ENCODE data around the gene KCNRG.
A peak's percentile ranks its signal among the peaks of the same experiment; 100 is the strongest.
"Not testable (repeated sequence)": the region's sequence is repeated elsewhere in the genome, so short reads cannot be mapped to it uniquely, and the experiment has no call there.

KCNRG gene

GRCh38 chr13:50015258-50015657 lies at the start of gene KCNRG:
Gene KCNRG (plus strand): TSS chr13:50015444. CDS start chr13:50015494, 50 bp downstream.
- FAIRE-seq: no peak

DNA sequence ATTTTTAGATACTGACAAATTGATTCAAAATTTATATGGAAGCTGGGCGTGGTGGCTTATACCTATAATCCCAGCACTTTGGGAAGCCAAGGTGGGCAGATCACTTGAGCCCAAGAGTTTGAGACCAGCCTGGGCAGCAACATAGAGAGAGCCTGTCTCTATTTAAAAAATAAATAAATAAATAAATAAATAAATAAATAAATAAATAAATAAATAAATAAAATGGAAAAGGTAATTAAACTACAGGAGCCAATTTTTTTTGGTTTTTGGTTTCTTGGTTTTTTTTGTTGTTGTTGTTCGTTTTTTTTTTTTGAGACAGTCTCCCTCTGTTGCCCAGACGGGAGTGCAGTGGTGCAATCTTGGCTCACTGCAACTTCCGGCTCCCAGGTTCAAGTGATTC lies 47.8 kb upstream of the KCNRG start:
- FAIRE-seq: no peak

DNA sequence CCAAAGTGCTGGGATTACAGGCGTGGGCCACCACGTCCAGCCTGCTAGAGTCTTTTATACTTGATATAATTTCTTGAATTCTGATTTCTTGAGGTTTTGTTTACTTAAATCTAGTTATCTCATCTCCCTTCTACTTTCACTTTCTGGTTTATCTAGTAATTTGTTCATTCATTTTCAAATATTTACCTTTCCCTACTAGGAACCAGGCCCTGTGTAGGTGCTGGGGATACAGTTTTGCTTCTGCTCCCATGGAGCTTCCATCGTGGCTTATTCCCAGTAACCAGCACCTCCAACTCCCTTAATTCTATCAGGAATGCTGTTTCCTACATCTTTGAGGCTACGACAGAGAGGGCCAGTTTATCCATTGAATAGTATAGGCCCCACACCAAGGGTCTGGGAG lies 42.5 kb upstream of the KCNRG start:
- no peak for FAIRE-seq

DNA sequence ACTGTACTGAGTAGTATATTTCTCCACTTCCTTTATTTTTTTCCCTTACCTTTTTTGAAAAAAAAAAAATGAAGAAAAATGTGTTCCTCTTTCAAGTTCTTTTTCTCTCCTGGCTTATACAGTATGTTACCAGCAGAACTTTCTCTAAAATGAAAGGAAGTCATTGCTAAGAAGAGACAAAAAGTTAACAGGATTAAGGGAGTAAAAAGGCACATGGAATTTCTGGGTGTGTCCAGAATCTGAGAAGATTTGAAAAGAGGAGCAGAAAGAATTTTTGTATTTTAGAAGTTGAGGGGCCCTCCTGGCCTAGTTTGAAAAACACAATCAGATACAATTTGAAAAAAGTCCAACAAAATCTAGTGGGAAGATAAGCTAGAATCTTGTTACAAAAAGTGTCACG lies 39.4 kb upstream of the KCNRG start:
- FAIRE-seq: no peak

DNA sequence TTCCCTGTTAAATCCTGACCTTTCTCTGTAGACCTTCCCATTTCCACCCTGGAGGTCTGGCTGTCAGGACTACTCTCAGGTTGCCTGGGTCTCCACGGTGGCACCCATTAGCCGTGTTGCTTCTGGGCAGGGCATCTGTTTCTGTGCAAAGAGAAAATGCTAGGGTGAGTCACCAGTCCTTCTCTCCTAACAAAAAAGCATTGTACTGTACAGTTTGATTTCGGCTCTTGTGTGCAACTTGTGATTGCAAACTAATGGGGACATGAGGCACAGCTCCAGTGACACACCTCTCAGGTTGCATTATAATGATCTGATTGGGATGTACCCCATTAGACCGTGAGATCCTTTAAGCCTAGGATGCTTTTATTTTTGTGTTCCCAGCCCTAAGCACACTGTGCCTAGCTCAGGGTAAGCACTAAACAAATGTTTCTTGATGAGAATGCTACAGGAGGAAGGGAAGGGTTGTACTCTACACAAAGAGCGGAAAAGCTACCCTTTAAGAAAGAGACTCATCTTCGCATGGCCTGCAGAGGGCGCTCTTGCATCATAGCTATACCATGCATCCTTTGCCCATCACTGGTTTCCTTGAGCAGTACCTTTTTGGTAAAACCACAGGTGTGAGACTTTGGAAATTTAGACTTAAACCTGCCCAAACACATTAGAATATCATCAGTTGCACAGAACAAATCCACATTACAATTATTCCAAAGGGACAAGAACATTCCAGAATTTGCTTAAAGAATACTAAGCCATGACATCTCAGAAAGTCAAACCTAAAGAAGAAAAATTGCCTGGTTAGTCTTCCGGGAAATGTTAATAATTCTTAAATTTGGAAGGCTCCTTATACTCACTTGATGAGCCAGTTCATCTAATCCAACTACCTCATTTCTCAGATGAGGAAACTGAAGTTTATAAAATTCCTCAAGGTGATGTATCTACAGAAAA lies 38.7 kb upstream of the KCNRG start:
- no peak for FAIRE-seq

DNA sequence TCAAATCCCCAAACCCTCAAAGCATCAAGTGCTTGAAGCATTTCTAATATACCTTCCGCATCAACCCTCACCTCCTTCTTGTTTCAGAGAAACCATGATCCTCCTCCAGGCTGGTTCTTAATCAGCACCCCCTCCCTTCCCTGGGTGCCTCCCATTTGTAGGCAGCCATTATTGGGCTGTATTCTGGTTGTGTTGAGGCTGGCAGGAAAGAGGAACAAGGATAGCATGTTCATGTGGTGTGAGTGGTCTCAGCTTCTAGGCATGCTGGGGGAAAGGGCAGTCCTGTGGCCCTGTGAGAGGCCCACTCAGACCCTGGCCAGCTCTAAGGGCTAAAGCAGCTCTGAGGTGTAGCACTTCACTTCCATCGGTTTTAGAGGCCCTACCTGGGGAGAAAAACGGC lies 37.3 kb upstream of the KCNRG start:
- FAIRE-seq: no peak

DNA sequence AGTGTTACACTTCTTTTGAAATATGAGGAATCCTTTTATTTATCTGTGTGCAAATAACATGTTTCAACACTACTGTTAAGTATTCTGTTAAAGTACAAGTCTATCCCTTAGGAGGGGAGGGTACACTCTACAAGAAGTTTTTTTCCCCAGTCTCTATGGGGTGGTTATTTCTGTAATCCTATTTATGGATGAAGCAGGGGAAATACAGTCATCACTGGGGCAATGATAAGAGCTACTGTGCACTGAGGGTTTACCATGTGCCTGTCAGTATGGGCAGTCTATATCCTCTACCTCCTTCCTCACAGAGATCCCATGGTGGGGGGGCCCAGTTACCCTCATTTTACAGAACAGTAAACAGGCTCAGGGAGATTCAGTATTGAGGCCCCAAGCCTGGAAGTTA lies 35.0 kb upstream of the KCNRG start:
- FAIRE-seq: no peak

DNA sequence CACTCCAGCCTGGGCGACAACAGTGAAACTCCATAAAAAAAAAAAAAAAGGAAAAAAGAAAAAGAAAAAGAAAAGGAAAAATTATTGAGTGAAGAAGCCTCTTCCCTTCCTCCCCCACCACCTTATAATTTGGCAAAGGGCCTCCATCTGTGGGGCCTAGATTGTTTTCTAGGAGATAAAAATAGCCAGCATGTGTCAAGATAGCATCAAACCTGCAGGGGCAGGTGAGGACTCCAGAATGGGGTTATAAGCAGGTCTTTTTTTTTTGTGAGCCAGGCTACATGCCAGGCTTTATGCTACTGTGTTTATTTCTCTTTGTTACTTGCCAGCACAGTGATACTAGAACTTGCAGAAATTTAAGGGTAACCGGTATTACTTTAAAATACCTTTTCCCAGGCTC lies 30.1 kb upstream of the KCNRG start:
- no peak for FAIRE-seq

GRCh38 chr13:49986471-49986870 lies 28.8 kb upstream of the KCNRG start:
- no peak for FAIRE-seq

DNA sequence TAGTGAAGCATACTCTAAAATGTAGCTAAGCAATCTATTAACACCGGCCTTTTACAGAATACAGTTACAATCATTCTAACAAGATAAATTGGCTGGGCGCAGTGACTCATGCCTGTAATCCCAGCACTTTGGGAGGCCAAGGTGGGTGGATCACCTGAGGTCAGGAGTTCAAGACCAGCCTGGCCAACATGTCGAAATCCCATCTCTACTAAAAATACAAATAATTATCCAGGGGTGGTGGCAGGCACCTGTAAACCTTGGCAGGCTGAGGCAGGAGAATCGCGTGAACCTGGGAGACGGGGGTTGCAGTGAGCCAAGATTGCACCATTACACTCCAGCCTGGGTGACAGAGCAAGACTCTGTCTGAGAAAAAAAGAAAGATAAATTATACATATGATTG lies 24.6 kb upstream of the KCNRG start:
- FAIRE-seq: not testable (repeated sequence)

- no peak for FAIRE-seq
These were observed 22.1 kb upstream of the KCNRG start for GRCh38 chr13:49993111-49993510.

DNA sequence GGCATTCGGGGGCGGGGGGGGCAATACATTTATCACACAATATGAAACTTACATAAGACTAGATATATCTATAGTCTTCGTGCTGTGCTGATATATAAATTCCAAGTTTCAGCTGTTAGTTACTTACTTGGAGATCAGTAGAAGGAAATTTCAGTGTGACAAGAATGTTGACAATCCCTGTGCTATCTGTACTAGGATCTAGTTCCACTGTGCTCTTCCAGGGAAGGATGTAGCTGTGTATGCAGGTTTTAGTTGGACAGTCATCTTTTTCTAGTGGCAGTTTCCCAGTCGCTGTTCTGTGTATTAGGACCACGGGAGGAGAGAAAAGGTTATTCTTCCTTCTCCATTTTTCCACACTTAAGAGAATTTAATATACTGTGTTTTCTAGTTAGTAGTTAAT lies 21.6 kb upstream of the KCNRG start:
- FAIRE-seq: no peak

- FAIRE-seq: no peak
These were observed 19.6 kb upstream of the KCNRG start for GRCh38 chr13:49995625-49996101.

GRCh38 chr13:49996161-49996915 lies 18.9 kb upstream of the KCNRG start:
- FAIRE-seq: no peak

GRCh38 chr13:49996951-49997895 lies 18.0 kb upstream of the KCNRG start, which contains the start of gene TRIM13:
Gene TRIM13 (plus strand): TSS chr13:49997042. CDS start chr13:50011941, 14,899 bp downstream.
- peak; percentile 39 for FAIRE-seq

GRCh38 chr13:49997955-49998354 lies 17.3 kb upstream of the KCNRG start:
- FAIRE-seq: no peak

GRCh38 chr13:49998714-49999624 lies 16.3 kb upstream of the KCNRG start:
- no peak for FAIRE-seq

GRCh38 chr13:50001287-50001686 lies 14.0 kb upstream of the KCNRG start:
- no peak for FAIRE-seq

DNA sequence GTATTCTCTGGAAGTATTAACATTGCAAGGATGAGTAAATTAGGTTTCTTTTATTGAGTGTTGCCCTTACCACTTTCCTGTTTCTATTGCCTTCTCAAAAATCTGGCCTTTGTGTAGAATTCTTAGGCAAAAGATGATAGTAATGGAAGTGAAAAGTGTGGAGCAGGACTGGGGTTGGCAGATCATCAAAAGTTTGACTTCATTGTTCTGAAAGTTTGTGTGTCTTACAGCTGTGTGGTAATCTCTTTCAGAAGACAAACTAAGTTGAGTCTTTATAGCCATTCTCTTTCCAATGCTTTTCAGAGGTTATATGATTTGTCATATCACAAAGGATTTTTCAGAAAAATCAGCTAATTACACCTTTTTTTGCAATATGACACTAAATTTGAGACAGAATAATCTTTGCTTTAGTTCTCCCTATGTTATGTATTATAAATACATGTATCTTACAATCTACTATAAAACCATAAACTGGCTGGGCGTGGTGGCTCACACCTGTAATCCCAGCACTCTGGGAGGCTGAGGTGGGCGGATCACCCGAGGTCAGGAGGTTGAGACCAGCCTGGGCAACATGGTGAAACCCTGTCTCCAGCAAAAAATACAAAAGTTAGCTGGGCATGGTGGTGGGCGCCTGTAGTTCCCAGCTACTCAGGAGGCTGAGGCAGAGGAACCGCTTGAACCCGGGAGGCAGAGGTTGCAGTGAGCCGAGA lies 8.7 kb upstream of the KCNRG start:
- no peak for FAIRE-seq

- no peak for FAIRE-seq
These were observed 3.8 kb upstream of the KCNRG start for GRCh38 chr13:50011461-50011860.

All from endometrium (tissue), 2 donors.